Neutrophil (primary cell): ENCODE results near the gene ABHD12.

Source experiments
- H3K27ac ChIP-seq: fragments of 200-600 bp; sonication (generic); 2 replicates; pipeline ENCODE4 v1.5.1; 2016; ENCODE audit warnings: mild to moderate bottlenecking, moderate library complexity
- H3K27me3 ChIP-seq: fragments of 200-600 bp; sonication (generic); 2 replicates; pipeline ENCODE4 v1.6.0; 2016; ENCODE audit warnings: mild to moderate bottlenecking
- H3K36me3 ChIP-seq: fragments of 200-600 bp; sonication (generic); 2 replicates; pipeline ENCODE4 v1.5.1; 2017
- H3K4me1 ChIP-seq, 2 experiments: fragments of 200-600 bp in 1 of 2; sonication (generic) in 1 of 2; 1 replicate in 1 of 2; 2 replicates in 1 of 2; pipeline versions ENCODE4 v1.5.1 to v1.6.1; 2013 to 2016; ENCODE audit warnings: low read depth in 1 of 2, low read length in 1 of 2, mild to moderate bottlenecking in 1 of 2, moderate library complexity in 1 of 2; ENCODE audit not compliant: control insufficient read depth in 1 of 2, insufficient read depth in 1 of 2
- H3K4me3 ChIP-seq, 2 experiments: fragments of 200-600 bp in 1 of 2; sonication (generic) in 1 of 2; 1 replicate in 1 of 2; 2 replicates in 1 of 2; pipeline ENCODE4 v1.5.1; 2013 to 2016; ENCODE audit warnings: low read depth in 1 of 2, low read length in 1 of 2, mild to moderate bottlenecking in 1 of 2, moderate library complexity in 1 of 2
- H3K9me3 ChIP-seq: fragments of 200-600 bp; sonication (generic); 2 replicates; pipeline ENCODE4 v1.5.1; 2016
- CTCF ChIP-seq: fragments of 200-600 bp; sonication (generic); IDR thresholded peaks from 2 replicates; pipeline ENCODE4 v1.5.1; 2016; ENCODE audit warnings: antibody characterized with exemption

The ABHD12 gene

DNA sequence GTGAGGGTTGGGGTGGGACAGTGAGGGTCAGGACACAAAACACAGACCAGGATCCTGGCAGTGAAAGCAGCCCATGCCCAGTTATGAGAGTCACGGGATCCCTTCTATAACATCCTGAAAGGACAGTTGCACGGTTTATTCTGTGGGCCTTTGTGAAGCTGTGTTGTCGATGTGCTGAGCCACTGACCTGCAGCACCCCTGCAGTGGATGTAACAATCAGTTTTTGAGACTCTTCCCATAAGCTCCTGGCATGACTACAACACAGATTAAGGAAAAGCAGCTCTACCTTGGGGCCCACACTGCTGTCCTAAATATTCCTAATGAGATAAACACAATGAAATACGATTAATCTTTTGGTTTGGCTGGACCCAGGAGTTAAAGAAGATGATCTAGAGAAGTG lies 139.1 kb downstream of the ABHD12 start:
- Histone ChIP-seq H3K4me1 (peaks cover 18 to 22% of the 10 kb centered on the region in 2 experiments), H3K4me3 (no peak overlapping the region), H3K27ac (no peak overlapping the region)

GRCh38 chr20:25251019-25251418 lies 139.6 kb downstream of the ABHD12 start:
- H3K4me1 ChIP-seq: peaks cover 18 to 22% of the 10 kb centered on the region in 2 experiments
- no peak overlapping the region for H3K4me3 ChIP-seq
- no peaks in the 10 kb centered on the region for H3K36me3 ChIP-seq
- no peak overlapping the region for H3K27ac ChIP-seq
- TF ChIP-seq CTCF: no peak
- H3K27me3 ChIP-seq: peaks cover 15% of the 10 kb centered on the region
- H3K9me3 ChIP-seq: no peaks in the 10 kb centered on the region

More for the DNA sequence above, 139.1 kb downstream of the ABHD12 start:
- Histone ChIP-seq H3K27me3 (peaks cover 10% of the 10 kb centered on the region), H3K9me3 (no peaks in the 10 kb centered on the region), H3K36me3 (no peaks in the 10 kb centered on the region)
- no peak for TF ChIP-seq CTCF

DNA sequence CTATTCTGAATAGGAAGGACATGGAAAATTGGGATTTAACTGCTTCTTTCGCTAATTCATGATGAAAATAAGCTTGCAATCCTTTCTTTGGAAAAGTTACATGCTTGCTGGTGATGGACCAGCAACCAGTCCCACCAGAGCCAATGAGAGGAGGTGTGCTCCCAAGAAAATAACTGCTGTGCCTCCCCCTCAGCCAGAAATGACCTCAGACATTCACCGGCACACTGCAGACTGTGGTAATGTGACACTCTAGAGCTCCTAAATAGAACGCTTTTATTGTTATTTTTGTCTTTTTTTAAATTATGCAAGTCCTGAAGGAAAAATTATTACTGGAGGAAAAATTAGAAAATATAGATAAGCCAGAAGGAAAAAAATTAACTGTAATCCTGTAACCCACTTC lies 140.1 kb downstream of the ABHD12 start:
- Histone ChIP-seq H3K36me3 (no peaks in the 10 kb centered on the region), H3K9me3 (no peaks in the 10 kb centered on the region), H3K27ac (no peak overlapping the region), H3K4me3 (no peak overlapping the region), H3K27me3 (peaks cover 16% of the 10 kb centered on the region), H3K4me1 (peaks cover 18 to 22% of the 10 kb centered on the region in 2 experiments)
- no peak for TF ChIP-seq CTCF
